Natural killer cell (primary cell): ENCODE results near the gene LMNTD2. TPM values are rescaled to one million over a fixed set of nuclear protein-coding genes. Genes with fewer than 3 reads are reported as not detected.
A peak's percentile ranks its signal among the peaks of the same experiment; 100 is the strongest.

Experiments
- ATAC-seq, 3 donors: fragments of 150-1000 bp in 2 of 3; fragments of 200-7000 bp in 1 of 3; cut with Tn5 transposase; 1 replicate in 1 of 3; 2 replicates in 2 of 3; pipeline ENCODE4 v1.10.0; 2021; ENCODE audit warnings: mild to moderate bottlenecking in 2 of 3, moderate library complexity in 2 of 3
- DNase-seq, 2 donors: peaks; one replicate each; pipeline versions ENCODE4 v3.0.0 to v3.0.0-alpha.2; 2013 to 2021; ENCODE audit warnings: mixed read lengths in 1 of 2
- H3K27ac ChIP-seq: one replicate; pipeline ENCODE4 v1.5.1; 2013; ENCODE audit warnings: mild to moderate bottlenecking, low read length
- H3K27me3 ChIP-seq: one replicate; pipeline ENCODE4 v1.6.1; 2013; ENCODE audit warnings: low read length; ENCODE audit not compliant: control insufficient read depth, insufficient read depth
- H3K36me3 ChIP-seq: one replicate; pipeline ENCODE4 v1.6.1; 2013; ENCODE audit warnings: low read length; ENCODE audit not compliant: control insufficient read depth, insufficient read depth
- H3K4me1 ChIP-seq: one replicate; pipeline ENCODE4 v1.6.1; 2013; ENCODE audit warnings: low read length; ENCODE audit not compliant: control insufficient read depth, insufficient read depth
- H3K4me3 ChIP-seq: one replicate; pipeline ENCODE4 v1.5.1; 2013; ENCODE audit warnings: low read length
- H3K9me3 ChIP-seq: one replicate; pipeline ENCODE4 v1.6.1; 2013; ENCODE audit warnings: low read length; ENCODE audit not compliant: control insufficient read depth, insufficient read depth
- H3K27ac Mint-ChIP-seq, 2 donors: one replicate each; pipeline ENCODE4 v1.8.0; 2022; ENCODE audit warnings: mild to moderate bottlenecking in 2 of 2, mixed read lengths in 2 of 2, moderate library complexity in 1 of 2
- H3K27me3 Mint-ChIP-seq, 2 donors: one replicate each; pipeline ENCODE4 v1.8.0; 2022; ENCODE audit warnings: low read depth in 2 of 2, mixed read lengths in 2 of 2
- H3K36me3 Mint-ChIP-seq: one replicate; pipeline ENCODE4 v1.8.0; 2022; ENCODE audit warnings: mixed read lengths
- H3K4me1 Mint-ChIP-seq, 2 donors: one replicate each; pipeline ENCODE4 v1.8.0; 2022; ENCODE audit warnings: mixed read lengths in 2 of 2
- H3K4me3 Mint-ChIP-seq: one replicate; pipeline ENCODE4 v1.8.0; 2022; ENCODE audit warnings: mild to moderate bottlenecking, moderate library complexity, mixed read lengths
- H3K9me3 Mint-ChIP-seq, 2 donors: one replicate each; pipeline ENCODE4 v1.8.0; 2022; ENCODE audit warnings: mixed read lengths in 2 of 2
- WGBS: methylation state at CpG from one replicate; pipeline ENCODE4 v1.1.7; 2013; ENCODE audit warnings: missing lambda C conversion rate; ENCODE audit not compliant: insufficient coverage; 5-methylcytosine and 5-hydroxymethylcytosine counted together
- intact Hi-C: fragments of 100-400 bp; cut with micrococcal nuclease; formaldehyde crosslinking; loops from one replicate; pipeline ENCODE4 v1.14.2; 2022
- total RNA-seq, 4 donors: library from RNA; stranded (reverse); fragments of 120-200 nt in 1 of 4; gene quantifications; one replicate each; pipeline versions ENCODE4 v1.2.3 to v1.2.4, GENCODE V29; 2013 to 2022
- TF ChIP-seq, protein P1 (sequence below): fragments of 200-600 bp; IDR thresholded peaks from one replicate; pipeline ENCODE4 v1.8.0; 2022; ENCODE audit warnings: antibody characterized with exemption

The LMNTD2 gene, protein sequence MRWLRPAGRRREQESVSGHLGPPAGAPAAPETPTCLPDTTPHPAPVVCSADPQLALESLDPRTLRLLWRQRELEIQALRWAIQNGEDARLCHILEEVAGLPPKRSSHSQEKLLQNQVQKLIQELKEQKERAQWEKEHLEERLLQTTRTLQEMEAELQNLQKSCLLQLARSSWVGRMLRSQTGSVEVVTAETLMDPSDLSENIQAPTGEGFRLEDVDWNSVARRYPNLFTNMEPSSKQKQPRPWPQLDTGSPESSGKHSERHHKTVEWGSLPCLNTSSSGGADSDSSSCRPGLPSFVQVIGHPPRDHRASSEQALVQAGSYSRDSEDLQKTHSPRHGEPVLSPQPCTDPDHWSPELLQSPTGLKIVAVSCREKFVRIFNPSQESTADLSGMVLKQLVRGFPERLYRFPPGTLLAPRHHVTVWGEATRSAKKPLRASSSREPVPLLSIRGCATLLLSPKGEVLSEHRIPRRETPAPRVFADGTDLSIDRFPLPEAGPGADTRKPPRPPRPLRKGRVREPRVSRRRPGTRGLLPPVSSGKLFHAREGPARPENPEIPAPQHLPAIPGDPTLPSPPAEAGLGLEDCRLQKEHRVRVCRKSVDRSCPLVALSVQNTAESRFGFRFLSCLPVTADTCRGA
- total RNA-seq, result 1 to 10 TPM; 3.5 to 5.2 (median 5.0) TPM
- 3.2 TPM for total RNA-seq (2013)

DNA sequence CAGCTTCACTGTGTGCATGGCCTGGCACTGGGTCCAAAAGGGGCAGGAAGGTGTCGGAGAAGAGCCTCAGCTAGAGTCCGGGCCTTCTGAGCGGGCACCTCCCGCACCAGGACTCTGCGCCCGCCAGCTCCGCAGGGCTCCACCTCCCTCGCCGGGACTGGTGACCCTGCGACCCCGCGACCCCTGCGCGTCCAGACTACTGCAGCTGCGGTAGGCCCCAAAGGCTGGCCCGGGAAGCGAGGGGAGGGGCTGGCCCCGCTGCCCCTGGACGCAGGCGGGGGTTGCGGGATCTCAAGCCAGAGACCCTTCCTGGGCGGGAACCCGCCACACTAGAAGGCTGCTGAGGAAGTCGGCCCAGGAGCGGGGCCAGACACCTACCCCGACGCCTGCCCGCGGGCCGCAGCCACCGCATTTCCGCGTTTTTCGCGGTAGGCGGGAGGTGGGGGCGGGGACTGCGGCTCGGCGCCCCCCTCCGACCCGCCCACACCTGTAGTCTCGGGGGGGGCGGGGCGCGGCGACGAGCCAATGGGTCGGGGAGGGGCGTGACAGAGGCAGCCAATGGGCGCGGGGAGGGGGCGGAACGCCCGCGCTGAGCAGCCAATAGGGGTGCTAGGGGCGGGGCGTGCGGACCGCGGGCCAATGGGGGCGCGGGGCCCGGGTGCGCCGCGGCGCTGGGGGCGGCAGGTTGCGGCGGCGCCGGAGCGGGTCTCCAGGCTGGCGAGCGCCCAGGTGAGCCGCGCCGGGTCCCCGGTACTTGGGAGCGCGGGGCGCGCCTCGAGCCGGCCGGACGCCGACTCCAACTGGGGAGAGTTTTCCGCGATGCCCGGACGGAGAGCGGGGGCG is at the start of gene LMNTD2, which contains the start of gene RASSF7:
TSS of gene LMNTD2 (minus strand) at position 434 of the 843 bp plus-strand sequence. CDS start at position 412, 22 bp downstream.
TSS of gene RASSF7 (plus strand) at position 666 of the 843 bp plus-strand sequence. CDS start 799 bp downstream, outside the sequence.
- Mint-ChIP-seq H3K36me3 (no peaks in the 10 kb centered on the region), H3K4me3 (peak within 1 kb of the TSS; percentile 93), H3K4me1 (peaks cover 5 to 18% of the 10 kb centered on the region in 2 donors), H3K27ac (peak within 1 kb of the TSS; percentile 75 to 78), H3K9me3 (no peaks in the 10 kb centered on the region), H3K27me3 (peaks cover 0 to 2% of the 10 kb centered on the region in 2 donors)
- Histone ChIP-seq H3K4me3 (peak within 1 kb of the TSS; percentile 61), H3K27me3 (no peaks in the 10 kb centered on the region), H3K9me3 (no peaks in the 10 kb centered on the region), H3K4me1 (peaks cover 26% of the 10 kb centered on the region), H3K27ac (peak within 1 kb of the TSS; percentile 87), H3K36me3 (no peaks in the 10 kb centered on the region)
- WGBS, result 2% methylated on average over 95 of the region's 95 CpGs
- DNase-seq, result peak; percentile 93 to 96
- TF ChIP-seq, protein P1, sequence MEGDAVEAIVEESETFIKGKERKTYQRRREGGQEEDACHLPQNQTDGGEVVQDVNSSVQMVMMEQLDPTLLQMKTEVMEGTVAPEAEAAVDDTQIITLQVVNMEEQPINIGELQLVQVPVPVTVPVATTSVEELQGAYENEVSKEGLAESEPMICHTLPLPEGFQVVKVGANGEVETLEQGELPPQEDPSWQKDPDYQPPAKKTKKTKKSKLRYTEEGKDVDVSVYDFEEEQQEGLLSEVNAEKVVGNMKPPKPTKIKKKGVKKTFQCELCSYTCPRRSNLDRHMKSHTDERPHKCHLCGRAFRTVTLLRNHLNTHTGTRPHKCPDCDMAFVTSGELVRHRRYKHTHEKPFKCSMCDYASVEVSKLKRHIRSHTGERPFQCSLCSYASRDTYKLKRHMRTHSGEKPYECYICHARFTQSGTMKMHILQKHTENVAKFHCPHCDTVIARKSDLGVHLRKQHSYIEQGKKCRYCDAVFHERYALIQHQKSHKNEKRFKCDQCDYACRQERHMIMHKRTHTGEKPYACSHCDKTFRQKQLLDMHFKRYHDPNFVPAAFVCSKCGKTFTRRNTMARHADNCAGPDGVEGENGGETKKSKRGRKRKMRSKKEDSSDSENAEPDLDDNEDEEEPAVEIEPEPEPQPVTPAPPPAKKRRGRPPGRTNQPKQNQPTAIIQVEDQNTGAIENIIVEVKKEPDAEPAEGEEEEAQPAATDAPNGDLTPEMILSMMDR, result no peak
- intact Hi-C loops, result loop anchor here (1.0 kb wide), 1 partner anchor 8 kb away; no protein-coding TSS in a partner anchor
- peak; percentile 95 to 98 (median 96) for ATAC-seq

DNA sequence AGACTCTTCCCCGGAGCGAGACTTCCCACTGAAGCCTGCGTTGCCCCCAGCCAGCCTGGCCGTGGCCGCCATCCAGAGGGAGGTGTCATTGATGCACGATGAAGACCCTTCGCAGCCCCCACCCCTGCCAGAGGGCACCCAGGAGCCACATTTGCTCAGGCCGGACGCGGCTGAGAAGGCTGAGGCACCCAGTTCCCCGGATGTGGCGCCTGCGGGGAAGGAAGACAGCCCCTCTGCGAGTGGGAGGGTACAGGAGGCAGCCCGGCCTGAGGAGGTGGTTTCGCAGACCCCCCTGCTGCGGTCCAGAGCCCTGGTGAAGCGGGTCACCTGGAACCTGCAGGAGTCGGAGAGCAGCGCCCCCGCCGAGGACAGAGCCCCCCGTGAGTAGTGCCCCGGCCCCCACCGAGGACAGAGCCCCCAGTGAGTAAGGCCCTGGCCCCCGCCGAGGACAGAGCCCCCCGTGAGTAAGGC is 48.8 kb upstream of the LMNTD2 start:
- no peak overlapping the region for H3K4me3 Mint-ChIP-seq
- WGBS, result 94% methylated on average over 28 of the region's 28 CpGs
- Histone ChIP-seq H3K4me1 (peaks cover 17% of the 10 kb centered on the region), H3K9me3 (no peaks in the 10 kb centered on the region), H3K4me3 (no peak overlapping the region), H3K36me3 (peaks cover 90% of the 10 kb centered on the region), H3K27me3 (no peaks in the 10 kb centered on the region), H3K27ac (no peak overlapping the region)
- H3K36me3 Mint-ChIP-seq, result no peaks in the 10 kb centered on the region
- no peaks in the 10 kb centered on the region for H3K9me3 Mint-ChIP-seq
- no peak overlapping the region for H3K27ac Mint-ChIP-seq
- no peaks in the 10 kb centered on the region for H3K27me3 Mint-ChIP-seq
- intact Hi-C loops, result no loop called here
- TF ChIP-seq, protein P1, result no peak
- ATAC-seq (no peak), DNase-seq (no peak)
- peaks cover 6 to 10% of the 10 kb centered on the region in 2 donors for H3K4me1 Mint-ChIP-seq

DNA sequence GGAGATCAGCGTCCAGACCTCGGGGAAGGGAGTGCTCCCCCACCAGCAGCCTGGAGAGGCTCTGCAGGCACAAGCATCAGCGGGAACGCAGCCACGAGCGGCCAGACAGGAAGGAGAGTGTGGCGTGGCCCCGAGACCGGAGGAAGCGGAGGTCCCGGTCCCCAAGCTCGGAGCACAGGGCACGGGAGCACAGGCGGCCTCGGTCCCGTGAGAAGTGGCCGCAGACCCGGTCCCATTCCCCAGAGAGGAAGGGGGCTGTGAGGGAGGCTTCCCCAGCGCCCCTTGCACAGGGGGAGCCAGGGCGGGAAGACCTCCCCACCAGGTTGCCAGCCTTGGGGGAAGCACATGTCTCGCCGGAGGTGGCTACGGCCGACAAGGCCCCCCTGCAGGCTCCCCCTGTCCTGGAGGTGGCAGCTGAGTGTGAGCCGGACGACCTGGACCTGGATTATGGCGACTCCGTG is 48.3 kb upstream of the LMNTD2 start:
- TF ChIP-seq, protein P1, result no peak
- peak overlapping the region in 1 of 2 donors; percentile 63 for H3K27ac Mint-ChIP-seq
- ATAC-seq, result no peak

More for the DNA sequence above, 48.3 kb upstream of the LMNTD2 start:
- Histone ChIP-seq H3K4me3 (no peak overlapping the region), H3K4me1 (peaks cover 11% of the 10 kb centered on the region), H3K27ac (no peak overlapping the region), H3K9me3 (no peaks in the 10 kb centered on the region), H3K27me3 (no peaks in the 10 kb centered on the region), H3K36me3 (peaks cover 90% of the 10 kb centered on the region)
- Mint-ChIP-seq H3K9me3 (no peaks in the 10 kb centered on the region), H3K27me3 (no peaks in the 10 kb centered on the region), H3K4me3 (no peak overlapping the region), H3K36me3 (no peaks in the 10 kb centered on the region), H3K4me1 (peaks cover 5 to 6% of the 10 kb centered on the region in 2 donors)
- no peak for DNase-seq
- intact Hi-C loops, result no loop called here
- 89% methylated on average over 28 of the region's 28 CpGs for WGBS
